ENCODE results near the gene SLC25A41. TPM values are rescaled to one million over a fixed set of nuclear protein-coding genes. Genes with fewer than 3 reads are reported as not detected.
A peak's percentile ranks its signal among the peaks of the same experiment; 100 is the strongest.

Gene SLC25A41
- total and polyA plus RNA-seq, 2 experiments from 2014 or later = 0.27 to 0.50 TPM

- Histone ChIP-seq H3K4me1 (ENCODE audit: insufficient read depth) (peaks cover 9% of the 10 kb centered on the region), H3K9me3 (ENCODE audit: low read depth) (no peaks in the 10 kb centered on the region), H3K36me3 (replicated peaks; ENCODE audit: insufficient read depth, low read depth) (no peaks in the 10 kb centered on the region), H3K4me3 (no peak overlapping the region), H2AFZ (no peak overlapping the region), H3K27me3 (no peaks in the 10 kb centered on the region), H3K9me2 (replicated peaks; ENCODE audit: insufficient read depth) (no peaks in the 10 kb centered on the region), H3K79me2 (peaks cover 30% of the 10 kb centered on the region), H4K20me1 (ENCODE audit: insufficient read depth, poor library complexity, severe bottlenecking) (peaks cover 25% of the 10 kb centered on the region), H3K4me2 (no peak overlapping the region), H3K27ac (no peak overlapping the region)
- no peak for DNase-seq (ENCODE audit: low spot score)
- 95% methylated on average over 21 of the region's 32 CpGs for WGBS (ENCODE audit: low lambda C conversion rate, missing lambda C conversion rate)
- TF ChIP-seq EZH2phosphoT487 (IDR thresholded peaks at IDR 0.05; ENCODE audit: low read depth, severe bottlenecking, unreplicated experiment) (no peak), EZH2 (IDR thresholded peaks at IDR 0.05; ENCODE audit: borderline replicate concordance) (no peak)
- TF ChIP-seq, protein P1, sequence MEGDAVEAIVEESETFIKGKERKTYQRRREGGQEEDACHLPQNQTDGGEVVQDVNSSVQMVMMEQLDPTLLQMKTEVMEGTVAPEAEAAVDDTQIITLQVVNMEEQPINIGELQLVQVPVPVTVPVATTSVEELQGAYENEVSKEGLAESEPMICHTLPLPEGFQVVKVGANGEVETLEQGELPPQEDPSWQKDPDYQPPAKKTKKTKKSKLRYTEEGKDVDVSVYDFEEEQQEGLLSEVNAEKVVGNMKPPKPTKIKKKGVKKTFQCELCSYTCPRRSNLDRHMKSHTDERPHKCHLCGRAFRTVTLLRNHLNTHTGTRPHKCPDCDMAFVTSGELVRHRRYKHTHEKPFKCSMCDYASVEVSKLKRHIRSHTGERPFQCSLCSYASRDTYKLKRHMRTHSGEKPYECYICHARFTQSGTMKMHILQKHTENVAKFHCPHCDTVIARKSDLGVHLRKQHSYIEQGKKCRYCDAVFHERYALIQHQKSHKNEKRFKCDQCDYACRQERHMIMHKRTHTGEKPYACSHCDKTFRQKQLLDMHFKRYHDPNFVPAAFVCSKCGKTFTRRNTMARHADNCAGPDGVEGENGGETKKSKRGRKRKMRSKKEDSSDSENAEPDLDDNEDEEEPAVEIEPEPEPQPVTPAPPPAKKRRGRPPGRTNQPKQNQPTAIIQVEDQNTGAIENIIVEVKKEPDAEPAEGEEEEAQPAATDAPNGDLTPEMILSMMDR (IDR thresholded peaks at IDR 0.05; ENCODE audit: poor library complexity) = no peak
Measured at GRCh38 chr19:6415591-6416190, 17.9 kb downstream of the SLC25A41 start.

GRCh38 chr19:6414793-6415590 lies 18.6 kb downstream of the SLC25A41 start:
- no peaks in the 10 kb centered on the region for H3K36me3 ChIP-seq (replicated peaks; ENCODE audit: insufficient read depth, low read depth)
- no peak overlapping the region for H3K4me3 ChIP-seq
- H3K9me2 ChIP-seq (replicated peaks; ENCODE audit: insufficient read depth) = no peaks in the 10 kb centered on the region
- no peaks in the 10 kb centered on the region for H3K9me3 ChIP-seq (ENCODE audit: low read depth)
- H3K27me3 ChIP-seq = no peaks in the 10 kb centered on the region
- no peak overlapping the region for H3K27ac ChIP-seq
- TF ChIP-seq EZH2phosphoT487 (IDR thresholded peaks at IDR 0.05; ENCODE audit: low read depth, severe bottlenecking, unreplicated experiment) (no peak), EZH2 (IDR thresholded peaks at IDR 0.05; ENCODE audit: borderline replicate concordance) (no peak)
- TF ChIP-seq, protein P1 (IDR thresholded peaks at IDR 0.05; ENCODE audit: poor library complexity) = no peak
- peaks cover 9% of the 10 kb centered on the region for H3K4me1 ChIP-seq (ENCODE audit: insufficient read depth)
- WGBS (ENCODE audit: low lambda C conversion rate, missing lambda C conversion rate) = 97% methylated on average over 46 of the region's 47 CpGs
- no peak overlapping the region for H2AFZ ChIP-seq
- H4K20me1 ChIP-seq (ENCODE audit: insufficient read depth, poor library complexity, severe bottlenecking) = peaks cover 18% of the 10 kb centered on the region
- H3K79me2 ChIP-seq = peaks cover 23% of the 10 kb centered on the region
- DNase-seq (ENCODE audit: low spot score) = no peak
- no peak overlapping the region for H3K4me2 ChIP-seq

GRCh38 chr19:6413721-6414643 lies 19.6 kb downstream of the SLC25A41 start:
- Histone ChIP-seq H4K20me1 (ENCODE audit: insufficient read depth, poor library complexity, severe bottlenecking) (peaks cover 9% of the 10 kb centered on the region), H2AFZ (no peak overlapping the region), H3K79me2 (peaks cover 13% of the 10 kb centered on the region), H3K9me2 (replicated peaks; ENCODE audit: insufficient read depth) (no peaks in the 10 kb centered on the region), H3K36me3 (replicated peaks; ENCODE audit: insufficient read depth, low read depth) (no peaks in the 10 kb centered on the region), H3K4me2 (no peak overlapping the region), H3K4me1 (ENCODE audit: insufficient read depth) (peaks cover 9% of the 10 kb centered on the region), H3K9me3 (ENCODE audit: low read depth) (no peaks in the 10 kb centered on the region), H3K27me3 (no peaks in the 10 kb centered on the region), H3K4me3 (no peak overlapping the region), H3K27ac (peak overlapping the region; percentile 34)
- DNase-seq (ENCODE audit: low spot score) = no peak
- 93% methylated on average over 33 of the region's 42 CpGs for WGBS (ENCODE audit: low lambda C conversion rate, missing lambda C conversion rate)
- TF ChIP-seq EZH2 (IDR thresholded peaks at IDR 0.05; ENCODE audit: borderline replicate concordance) (no peak), EZH2phosphoT487 (IDR thresholded peaks at IDR 0.05; ENCODE audit: low read depth, severe bottlenecking, unreplicated experiment) (no peak)
- TF ChIP-seq, protein P1 (IDR thresholded peaks at IDR 0.05; ENCODE audit: poor library complexity) = no peak
